GM21360 (cell line): ENCODE results near the gene ASCC1.

Source experiments
- ATAC-seq: cut with Tn5 transposase; IDR thresholded peaks from one replicate; pipeline ENCODE4 v1.9.1; 2021; ENCODE audit warnings: mild to moderate bottlenecking, moderate library complexity; ENCODE audit not compliant: unreplicated experiment

ASCC1 gene

DNA sequence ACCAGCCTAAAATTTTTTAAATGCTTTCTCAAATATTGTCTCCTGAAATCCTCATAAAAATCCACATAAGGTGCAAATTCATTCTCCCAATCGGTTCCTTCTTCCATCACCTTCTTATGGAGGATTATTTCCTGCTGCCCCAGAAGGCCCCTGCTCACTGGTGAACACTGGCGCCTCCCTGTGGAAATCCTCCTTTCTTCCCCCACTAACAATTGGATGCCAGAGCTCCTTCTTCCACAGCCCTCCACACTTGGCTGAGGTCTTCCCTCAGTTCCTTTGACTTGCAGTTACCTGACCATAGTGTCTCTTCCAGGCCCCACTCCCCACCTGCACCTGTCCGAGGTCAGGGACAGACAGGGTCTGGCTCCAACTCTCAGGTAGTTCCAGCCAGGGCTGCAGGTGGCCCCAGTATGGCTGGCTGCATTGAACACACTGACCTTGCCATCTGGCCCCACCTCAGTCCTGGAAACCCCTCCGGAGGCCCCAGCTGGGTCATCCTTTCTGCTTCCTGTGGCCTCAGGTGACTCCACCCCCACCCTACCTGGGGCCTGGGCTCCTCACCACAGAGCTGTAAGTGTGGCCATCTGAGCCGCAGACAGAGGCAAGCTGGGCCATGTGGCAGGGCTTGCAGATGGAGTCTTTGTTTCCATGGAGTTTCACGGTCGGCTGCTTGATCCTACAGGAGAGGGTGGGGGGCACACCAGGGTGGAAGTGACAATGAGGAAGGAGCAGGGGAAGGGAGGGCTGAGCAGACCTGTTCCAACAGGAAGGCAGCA, 146.1 kb downstream of the ASCC1 start:
- no peak for ATAC-seq

DNA sequence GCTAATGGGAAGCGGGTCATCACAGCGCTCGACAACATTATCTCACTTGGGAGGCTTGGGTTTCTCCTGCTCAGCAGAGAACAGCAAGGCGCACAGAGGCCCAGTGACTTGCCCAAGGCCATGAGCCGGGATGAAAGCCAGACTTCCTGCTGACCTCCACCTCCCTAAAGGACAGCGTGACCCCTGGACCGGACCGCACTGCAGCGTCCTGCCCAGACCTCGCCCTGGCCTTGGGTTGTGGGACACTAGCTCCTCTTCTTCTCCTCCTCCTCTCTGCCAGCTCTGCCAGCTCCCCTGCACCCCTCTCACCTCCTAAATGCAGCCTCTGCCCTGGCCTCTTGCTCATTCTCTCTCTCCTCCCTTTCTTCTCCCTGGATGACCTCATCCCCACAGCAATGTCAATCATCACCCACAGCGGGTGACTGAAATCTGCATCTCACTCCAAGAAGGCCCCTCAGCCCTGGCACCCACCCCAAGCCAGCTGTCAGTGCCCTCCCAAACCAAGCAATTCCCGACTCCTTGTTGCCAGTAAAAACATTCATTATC, 147.1 kb downstream of the ASCC1 start:
- ATAC-seq, result no peak

DNA sequence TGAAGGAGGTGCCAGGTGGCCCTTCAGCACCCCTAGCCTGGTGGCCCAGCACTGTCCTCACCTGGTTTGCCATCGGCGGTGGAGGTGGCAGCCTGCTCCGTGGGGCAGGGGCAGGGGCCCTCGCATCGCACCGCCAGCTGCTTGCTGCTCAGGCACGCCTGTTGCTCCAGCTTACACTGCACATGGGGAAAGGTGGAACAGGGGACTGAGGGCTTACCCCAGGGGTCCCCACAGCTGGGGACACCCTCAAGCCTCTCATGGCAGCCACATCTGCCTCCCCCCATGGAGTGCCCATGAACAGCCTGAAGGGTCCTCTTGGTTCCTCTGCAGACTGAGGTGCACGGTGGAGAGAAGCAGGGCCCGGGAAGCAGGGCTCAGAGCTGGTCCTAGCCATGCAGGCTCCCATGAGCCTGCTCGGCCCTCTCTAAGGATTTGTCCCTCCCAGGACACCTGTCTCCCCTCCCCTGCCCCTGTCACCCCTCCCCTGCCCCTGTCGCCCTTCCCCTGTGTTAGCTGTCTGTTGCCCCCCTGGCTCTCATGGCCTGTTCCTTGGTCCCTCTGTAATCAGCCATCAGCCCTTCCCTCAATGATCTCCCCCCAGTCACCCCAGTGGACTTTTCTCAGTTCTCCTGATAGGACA, 147.8 kb downstream of the ASCC1 start:
- ATAC-seq, result no peak

DNA sequence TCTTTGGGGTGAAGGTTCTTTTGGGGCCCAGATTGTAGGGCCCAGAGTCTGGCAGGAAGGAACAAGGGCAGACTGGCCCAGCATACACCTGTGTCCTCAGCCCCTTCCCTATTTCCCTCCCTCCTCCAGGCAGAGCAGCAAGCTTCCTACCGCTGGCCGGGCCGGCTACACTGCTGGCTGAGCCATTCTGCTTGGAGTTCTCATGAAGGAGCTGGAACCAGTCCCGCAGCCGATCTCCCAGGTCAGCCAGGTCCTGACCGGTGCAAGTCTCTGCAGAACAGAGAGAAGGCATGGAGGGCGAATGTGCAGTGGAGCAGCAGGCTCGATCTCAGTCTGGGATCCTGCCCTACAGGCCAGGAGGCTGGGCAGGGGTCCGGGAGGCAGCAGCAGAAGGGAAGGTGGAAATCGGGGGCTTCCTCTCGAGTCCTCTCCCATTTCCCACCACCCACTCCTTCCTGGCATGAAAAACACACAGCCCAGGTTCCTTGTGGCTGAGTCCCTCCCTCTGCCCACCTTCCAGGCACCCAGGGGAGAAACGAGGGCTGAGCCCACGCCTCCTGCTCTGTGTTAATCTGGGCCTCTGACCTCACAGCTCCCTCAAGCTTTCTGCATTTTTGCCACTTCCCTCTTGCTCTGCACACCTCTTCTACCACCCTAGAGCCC, 148.5 kb downstream of the ASCC1 start:
- no peak for ATAC-seq

DNA sequence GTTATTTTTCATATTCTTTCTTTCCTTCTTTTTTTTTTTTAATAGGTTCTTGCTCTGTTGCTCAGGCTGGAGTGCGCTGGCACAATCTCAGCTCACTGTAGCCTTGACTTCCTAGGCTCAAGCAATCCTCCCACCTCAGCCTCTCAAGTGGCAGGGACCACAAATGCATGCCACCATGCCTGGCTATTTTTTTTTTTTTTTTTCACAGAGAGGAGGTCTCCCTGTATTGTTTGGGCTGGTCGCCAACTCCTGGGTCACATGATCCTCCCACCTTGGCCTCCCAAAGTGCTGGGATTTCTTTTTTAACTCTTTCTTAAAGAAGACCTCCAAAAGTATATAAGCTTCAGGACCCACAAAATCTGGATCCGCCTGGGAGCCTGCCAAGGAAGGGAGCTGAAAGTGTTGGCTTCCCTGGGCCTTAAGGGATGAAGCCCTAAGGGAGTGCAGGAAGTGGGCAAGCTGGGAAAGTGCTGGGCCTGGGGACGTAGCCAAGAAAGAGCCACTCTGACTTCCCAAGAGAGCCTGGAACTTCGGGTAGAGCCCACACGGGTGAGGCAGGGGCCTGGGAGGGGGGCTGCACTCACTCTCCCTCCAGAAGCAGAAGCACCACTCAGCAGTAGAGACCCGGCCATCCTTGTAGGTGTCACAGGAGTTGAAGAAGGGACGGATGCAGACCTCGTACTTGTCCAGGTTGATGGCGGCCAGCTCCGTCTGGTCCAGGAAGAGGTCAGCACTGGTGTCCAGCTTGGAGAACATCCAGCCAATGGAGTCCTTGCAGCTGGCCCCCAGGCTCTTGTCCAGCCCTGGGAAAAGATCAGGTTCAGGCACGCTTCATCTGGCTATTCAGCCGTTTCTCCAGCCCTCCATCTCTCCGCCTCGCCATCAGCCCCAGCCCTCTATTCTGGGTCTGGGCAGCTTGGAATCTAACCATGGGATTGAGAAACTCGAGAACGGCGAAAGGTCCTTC, 149.5 kb downstream of the ASCC1 start:
- no peak for ATAC-seq

DNA sequence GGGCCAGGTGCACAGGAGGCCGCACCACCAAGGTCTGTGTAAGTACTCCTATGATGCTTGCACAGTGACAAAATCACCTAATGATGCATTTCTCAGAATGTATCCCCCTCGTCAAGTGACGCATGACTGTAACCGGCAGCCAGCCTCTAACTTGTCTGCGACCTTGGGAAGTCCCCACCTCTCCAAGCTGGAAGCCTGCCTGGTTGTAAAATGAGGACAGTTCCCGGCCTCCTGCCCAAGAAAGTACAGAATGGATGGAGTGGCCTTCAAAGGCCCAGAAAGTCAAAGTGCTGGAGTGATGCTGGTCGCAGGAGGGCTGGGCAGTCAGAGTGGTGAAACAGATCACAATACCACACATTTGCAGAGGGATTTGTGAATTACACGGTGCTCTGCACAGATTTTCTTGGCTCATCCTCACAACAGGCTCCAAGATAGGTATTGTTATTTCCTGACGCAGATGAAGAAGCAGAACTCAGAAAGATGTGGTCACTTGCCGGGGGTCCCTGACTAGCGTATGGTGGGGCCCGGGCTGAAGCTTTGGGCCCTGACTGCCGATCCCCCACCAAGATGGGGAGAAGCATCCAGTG, 150.5 kb downstream of the ASCC1 start:
- ATAC-seq, result no peak

DNA sequence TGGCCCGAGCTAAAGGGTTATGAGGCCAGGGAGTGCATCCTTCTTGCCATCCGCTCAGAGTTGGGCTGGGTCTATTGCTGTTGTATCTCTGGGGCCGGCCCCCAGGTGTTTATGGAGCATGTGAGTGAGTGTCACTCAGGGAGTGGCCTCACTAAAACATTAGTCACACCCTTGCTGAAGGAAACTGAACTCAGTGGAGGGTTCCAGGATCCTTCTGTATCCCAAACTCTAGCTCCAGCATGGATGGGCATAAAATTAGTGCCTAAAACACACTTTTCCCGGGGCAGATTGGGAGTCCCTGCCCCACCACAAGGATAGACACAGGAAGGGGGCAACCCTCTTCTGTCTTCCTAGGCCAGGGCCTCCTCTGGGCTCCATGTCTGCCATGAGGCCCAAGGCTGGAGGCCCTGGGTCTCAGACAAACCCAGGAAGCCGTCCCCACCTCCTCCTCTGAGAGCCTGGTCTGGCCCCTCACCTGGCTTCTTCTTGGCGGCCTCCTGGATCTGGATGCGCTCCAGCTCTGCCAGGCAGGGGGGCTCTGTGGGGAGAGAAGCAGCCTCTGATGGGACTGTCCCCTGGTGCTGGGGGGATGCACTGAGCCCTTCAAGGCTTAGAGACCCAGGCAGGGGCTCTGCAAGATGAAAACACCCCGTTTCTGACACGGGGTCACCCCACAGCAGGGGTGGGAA, 152.2 kb downstream of the ASCC1 start:
- no peak for ATAC-seq

DNA sequence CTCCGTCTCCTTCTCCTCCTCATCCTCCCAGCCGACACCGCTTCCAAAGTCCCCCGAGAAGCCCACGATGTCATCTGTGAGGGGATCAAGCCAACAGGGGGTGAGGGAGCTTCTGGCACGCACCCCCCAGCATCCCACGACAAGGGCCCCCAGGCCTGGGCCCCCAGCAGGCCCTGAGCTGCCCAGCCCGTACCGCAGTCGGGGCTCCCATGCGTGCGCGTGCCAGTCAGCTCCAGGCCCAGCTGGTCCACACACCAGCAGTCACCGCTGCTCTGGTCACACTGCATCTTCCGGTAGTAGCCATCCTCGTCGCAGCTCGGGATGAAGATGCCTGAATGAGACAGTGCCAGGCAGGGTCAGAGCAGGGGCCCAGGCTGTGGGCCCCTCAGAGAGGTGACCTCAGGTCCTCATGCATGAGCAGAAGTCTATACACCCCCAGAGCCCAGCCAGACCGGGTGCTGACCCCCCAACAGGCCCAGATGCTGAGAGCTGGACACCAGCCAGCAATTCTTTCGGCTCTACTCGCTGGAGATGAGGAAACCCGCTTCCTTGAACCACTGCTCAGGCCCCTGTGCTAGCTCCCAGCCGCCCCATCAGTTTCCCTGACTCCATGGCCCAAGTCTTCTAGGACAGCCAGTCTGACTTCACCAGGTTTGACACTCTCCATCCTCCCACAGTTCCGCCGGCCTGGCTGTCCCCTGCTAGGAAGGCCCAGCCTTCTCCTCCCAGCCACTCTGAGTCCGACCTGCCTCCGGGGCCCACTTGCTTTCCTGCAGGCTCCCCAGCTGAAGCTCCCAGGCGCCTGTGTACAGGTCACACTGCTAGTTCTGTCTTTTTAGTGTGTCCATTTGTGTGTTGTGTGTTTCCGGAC, 153.0 kb downstream of the ASCC1 start:
- no peak for ATAC-seq

DNA sequence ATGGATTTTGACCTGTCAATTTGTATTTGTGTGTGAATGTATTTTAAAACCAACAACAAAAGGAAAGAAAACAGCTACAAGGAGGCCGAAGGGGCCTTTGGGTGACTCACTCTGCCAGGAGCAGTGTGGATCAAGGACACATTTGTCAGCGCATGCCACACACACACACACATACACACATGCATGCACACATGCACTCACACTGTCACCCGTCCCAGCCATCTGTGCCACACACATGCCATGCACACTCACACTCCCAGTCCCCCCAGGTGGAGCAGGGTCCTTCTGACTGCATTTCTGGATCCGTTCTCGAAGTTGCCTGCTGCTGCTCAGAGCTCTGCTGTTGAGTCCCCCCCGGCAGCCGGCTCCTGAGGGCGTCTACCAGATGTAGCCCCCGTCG, 153.7 kb downstream of the ASCC1 start:
- no peak for ATAC-seq

DNA sequence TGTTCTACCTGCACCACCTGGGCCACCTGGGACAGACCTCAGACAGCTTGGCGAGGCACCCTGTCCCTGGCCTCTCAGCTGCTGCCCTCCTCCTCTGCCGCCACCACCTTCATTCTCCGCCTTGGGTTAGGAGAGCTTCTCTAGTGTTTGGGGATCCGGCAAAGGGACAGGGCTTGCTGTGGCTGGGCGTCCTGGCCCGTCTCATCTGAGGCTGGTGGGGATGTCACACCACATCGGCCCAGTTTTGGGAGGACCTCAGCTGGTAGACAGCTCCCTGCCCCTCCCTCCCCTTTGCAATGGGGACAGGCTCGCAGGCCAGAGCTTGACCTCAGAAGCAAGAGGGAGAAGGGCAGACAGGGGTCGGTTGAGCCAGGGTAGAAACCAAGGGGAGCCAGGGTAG, 154.1 kb downstream of the ASCC1 start:
- ATAC-seq, result no peak

DNA sequence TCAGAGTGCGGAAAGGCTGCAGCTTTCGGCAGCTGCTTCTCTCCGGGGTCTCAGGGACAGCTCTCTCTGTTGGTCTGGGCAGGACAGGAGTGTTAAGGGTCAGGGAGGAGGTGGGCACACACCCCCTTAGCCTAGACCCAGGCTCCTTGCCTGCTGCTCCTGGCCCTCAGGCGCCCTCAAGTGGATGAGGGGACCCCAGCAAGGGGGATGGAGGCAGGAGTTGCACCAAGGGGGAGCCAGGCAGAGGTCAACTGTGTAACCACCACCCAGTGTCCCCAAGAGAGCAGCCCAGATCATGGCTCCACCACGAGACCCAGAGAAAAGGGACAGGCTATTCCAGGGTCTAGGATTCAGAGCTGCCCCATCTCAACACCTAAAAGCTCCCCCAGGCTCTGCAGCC, 154.6 kb downstream of the ASCC1 start:
- ATAC-seq, result no peak

DNA sequence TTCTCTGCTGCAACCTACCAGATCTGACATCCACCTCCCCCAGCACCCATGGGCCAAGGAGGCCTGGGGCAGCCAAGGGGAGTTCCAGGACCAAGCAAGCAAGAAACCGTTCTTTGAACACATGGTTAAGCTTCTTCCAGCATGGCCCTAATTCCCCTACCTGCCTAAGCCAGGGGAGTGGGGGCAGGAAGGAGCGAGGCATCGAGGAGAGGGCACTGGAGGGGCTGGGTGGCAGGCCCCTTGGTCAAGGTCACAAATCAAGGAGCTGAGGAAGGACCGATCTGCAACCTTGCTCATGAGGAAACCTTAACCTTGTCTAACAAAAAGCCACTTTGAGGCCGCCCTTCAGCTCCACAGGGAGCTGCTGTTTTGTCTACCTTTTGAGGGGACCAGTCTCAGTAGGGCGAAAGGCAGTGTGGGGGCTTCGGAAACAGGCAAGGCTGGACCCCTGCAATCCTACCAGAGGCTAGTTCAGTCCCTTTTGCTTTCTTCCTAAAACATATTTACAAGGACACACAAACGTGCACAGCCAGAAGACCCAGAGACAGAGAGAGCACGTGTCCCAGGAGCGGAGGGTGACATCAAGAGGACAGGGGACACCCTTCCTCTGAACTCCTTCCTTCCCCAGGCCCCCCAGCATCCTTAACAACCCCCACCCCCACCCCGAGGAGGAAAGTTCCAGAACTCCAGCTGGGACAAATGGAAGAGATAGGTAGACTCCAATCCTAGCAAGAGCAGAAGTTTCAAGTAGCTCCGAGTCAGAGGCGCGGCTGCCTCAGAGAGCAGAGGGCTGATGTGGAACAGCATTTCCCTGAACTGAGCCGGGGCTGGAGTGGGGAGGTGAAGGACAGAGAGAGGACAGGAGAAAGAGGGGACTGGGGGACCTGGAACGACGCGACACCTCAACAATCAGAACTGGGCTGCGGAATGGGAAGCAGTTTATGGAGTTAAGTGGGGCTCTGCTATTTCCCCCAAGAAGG, 155.9 kb downstream of the ASCC1 start:
- ATAC-seq, result no peak

DNA sequence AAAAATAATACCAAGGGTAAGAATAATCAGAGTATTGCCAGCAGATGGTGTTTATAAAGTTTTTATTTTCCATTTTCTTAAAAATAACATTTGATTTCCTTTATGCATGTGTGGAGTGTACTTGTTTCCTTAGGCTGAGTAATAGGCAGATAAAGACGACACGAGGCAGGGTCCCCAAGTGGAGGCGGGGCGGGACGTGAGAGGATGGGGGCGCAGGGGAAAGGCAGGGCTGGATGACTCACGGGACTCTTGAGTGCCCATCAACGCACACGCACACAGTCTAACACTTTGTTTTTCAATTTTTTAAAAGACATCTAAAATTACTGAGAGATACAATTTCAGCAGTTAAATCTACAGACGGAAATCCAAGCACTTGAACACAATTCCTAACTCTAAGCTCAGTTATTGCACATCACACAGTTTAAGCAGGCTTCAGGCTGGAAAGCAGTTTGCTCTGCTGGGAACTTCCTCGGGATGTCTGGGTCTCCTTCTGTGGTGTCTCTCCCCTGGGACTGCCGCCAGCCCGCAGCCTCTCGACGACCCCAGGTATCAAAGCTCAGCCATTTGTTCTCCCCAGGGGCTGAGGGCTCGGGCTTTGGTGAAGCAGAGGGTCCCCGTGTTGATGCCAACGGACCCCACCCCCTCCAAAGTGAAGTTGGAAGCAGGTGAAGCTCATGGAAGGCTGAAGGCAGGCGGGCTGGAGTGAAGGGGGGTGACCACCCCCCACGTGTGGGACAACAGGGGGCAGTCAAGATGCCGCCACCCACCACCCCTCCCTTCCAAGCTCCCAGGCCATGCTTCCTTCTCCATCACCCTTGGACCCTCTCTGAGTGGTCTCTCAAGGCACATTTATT, 156.9 kb downstream of the ASCC1 start:
- no peak for ATAC-seq

DNA sequence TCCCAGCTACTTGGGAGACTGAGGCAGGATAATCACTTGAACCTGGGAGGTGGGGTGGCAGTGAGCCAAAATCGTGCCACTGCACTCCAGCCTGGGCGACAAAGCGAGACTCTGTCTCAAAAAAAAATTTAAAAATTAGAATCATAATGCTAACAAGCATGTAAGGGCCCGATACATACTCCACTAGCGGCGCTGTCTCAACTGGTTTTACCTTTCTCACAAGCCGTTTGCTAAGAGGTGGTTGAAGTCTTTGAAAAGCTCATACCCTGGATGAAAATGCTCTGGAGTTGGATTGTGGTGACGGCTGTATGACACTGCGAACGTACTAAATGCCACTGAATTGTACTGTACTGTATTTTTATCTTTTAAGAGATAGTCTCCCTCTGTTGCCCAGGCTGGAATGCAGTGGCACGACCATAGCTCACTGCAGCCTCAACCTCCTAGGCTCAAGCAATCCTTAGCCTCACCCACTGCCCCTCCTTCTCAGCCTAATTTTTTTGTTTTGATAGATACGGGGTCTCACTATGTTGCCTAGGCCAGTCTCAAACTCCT, 157.7 kb downstream of the ASCC1 start:
- no peak for ATAC-seq

DNA sequence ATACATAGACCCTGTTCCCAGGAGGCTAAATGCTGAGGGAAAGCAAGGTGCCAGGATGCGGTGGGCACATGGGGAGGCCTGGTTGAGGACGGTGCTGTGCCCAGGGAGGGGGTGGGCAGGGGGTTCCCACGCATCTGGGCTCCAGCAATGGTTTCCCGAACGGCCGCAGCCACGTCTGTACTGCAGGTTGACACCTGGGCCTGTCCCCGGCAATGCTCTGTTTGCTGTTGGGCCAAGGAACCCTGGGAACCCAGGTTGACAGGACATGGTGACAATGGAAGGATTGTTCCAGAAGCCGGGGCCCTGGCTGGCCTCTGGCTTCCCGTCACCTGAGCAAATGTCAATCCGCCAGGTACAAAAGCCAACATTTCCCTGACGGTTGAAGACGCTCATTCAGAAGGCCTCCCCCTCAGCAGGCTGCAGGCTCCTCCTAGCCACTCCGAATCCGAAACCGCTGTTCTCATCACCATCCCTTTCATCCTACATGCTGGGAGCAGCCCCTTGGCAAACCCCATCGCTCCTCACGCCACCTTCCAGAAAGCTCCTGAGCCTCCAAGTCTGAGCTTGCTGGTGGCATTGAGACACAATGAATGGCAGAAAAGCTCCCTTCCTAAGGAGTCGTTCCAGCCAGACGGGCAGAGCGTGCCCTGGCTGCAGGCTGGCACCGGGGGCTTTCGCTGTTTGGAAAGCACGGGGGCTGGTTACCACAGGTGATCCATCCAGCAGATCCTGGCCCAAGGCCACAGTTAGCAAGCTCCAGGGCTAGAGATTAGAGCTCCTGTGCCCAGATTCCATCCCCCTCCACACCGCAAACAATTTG, 158.9 kb downstream of the ASCC1 start:
- no peak for ATAC-seq

DNA sequence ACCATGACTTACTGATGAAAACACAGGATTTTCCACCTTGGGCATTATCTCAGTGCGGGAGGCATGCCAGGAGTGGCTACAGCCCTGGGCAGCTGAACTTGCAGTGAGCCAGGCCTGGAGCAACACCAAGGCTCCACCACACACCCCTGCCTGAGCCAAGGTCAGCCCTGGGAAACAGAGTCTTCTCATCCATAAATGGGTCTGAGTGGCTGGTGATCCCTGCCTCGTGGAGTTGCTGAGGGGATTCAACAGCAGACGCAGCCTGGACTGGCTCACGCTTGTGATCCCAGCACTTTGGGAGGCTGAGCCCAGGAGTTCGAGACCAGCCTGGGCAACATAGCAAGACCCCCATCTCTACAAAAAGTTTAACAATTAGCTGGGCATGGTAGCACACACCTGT, 160.0 kb downstream of the ASCC1 start:
- no peak for ATAC-seq
